Measurements from ENCODE around the gene LRRC34.

Gene LRRC34

GRCh38 chr3:169812332-169813235 lies at the start of gene LRRC34, which contains the start of gene LRRIQ4:
TSS of gene LRRC34 (minus strand) at chr3:169812904. CDS start at chr3:169812548, 356 bp downstream.
TSS of gene LRRIQ4 (plus strand) at chr3:169812870. CDS start at chr3:169821922, 9,052 bp downstream.
- peak; percentile 91 for DNase-seq (ENCODE audit: low read depth)

GRCh38 chr3:169861871-169862270 lies 49.2 kb upstream of the LRRC34 start:
- DNase-seq (ENCODE audit: low read depth) = no peak

- no peak for DNase-seq (ENCODE audit: low read depth)
Measured at GRCh38 chr3:169857811-169858210, 45.1 kb upstream of the LRRC34 start.

- no peak for DNase-seq (ENCODE audit: low read depth)
Measured at GRCh38 chr3:169855514-169855913, 42.8 kb upstream of the LRRC34 start.

GRCh38 chr3:169850618-169851017 lies 37.9 kb upstream of the LRRC34 start:
- DNase-seq (ENCODE audit: low read depth) = no peak

- DNase-seq (ENCODE audit: low read depth) = no peak
Measured at GRCh38 chr3:169848741-169849140, 36.0 kb upstream of the LRRC34 start.

- no peak for DNase-seq (ENCODE audit: low read depth)
Measured at GRCh38 chr3:169847896-169848295, 35.2 kb upstream of the LRRC34 start.

GRCh38 chr3:169846458-169847193 lies 33.9 kb upstream of the LRRC34 start:
- DNase-seq (ENCODE audit: low read depth) = peak; percentile 92

GRCh38 chr3:169842960-169843359 lies 30.3 kb upstream of the LRRC34 start:
- DNase-seq (ENCODE audit: low read depth) = no peak

- no peak for DNase-seq (ENCODE audit: low read depth)
Measured at GRCh38 chr3:169841171-169841570, 28.5 kb upstream of the LRRC34 start.

- no peak for DNase-seq (ENCODE audit: low read depth)
Measured at GRCh38 chr3:169838511-169839030, 25.9 kb upstream of the LRRC34 start.

- peak; percentile 19 for DNase-seq (ENCODE audit: low read depth)
Measured at GRCh38 chr3:169836942-169837275, 24.2 kb upstream of the LRRC34 start.

GRCh38 chr3:169836078-169836941 lies 23.6 kb upstream of the LRRC34 start:
- peak; percentile 55 for DNase-seq (ENCODE audit: low read depth)

GRCh38 chr3:169835533-169835932 lies 22.8 kb upstream of the LRRC34 start:
- DNase-seq (ENCODE audit: low read depth) = no peak

GRCh38 chr3:169827712-169828111 lies 15.0 kb upstream of the LRRC34 start:
- DNase-seq (ENCODE audit: low read depth) = no peak

GRCh38 chr3:169825316-169825715 lies 12.6 kb upstream of the LRRC34 start:
- DNase-seq (ENCODE audit: low read depth) = no peak

GRCh38 chr3:169822983-169823382 lies 10.3 kb upstream of the LRRC34 start:
- no peak for DNase-seq (ENCODE audit: low read depth)

- no peak for DNase-seq (ENCODE audit: low read depth)
Measured at GRCh38 chr3:169822540-169822939, 9.8 kb upstream of the LRRC34 start.

- no peak for DNase-seq (ENCODE audit: low read depth)
Measured at GRCh38 chr3:169822091-169822490, 9.4 kb upstream of the LRRC34 start.

GRCh38 chr3:169818316-169818715 lies 5.6 kb upstream of the LRRC34 start:
- DNase-seq (ENCODE audit: low read depth) = peak; percentile 63

GRCh38 chr3:169815590-169816150 lies 3.0 kb upstream of the LRRC34 start:
- DNase-seq (ENCODE audit: low read depth) = no peak

All from ELR (cell line).